NK-92 (cell line): ENCODE measurements around the gene ALG6.

Experiments
- DNase-seq: peaks from one replicate; lab custom pipeline; 2025; ENCODE audit not compliant: unreplicated experiment; lab: John Stamatoyannopoulos, UW

The ALG6 gene

GRCh38 chr1:63487336-63488065 lies 120.1 kb downstream of the ALG6 start:
- DNase-seq = no peak
